Heart right ventricle (tissue), 16 donors: ENCODE results near the gene GJC3. TPM values are rescaled to one million over a fixed set of nuclear protein-coding genes. Genes with fewer than 3 reads are reported as not detected.

Source experiments
- ATAC-seq, 8 donors: fragments of 200-7000 bp; cut with Tn5 transposase; one replicate each; pipeline ENCODE4 v1.9.1; 2020; ENCODE audit warnings: mild to moderate bottlenecking in 8 of 8, moderate library complexity in 8 of 8, moderate number of reproducible peaks in 1 of 8
- DNase-seq, 2 donors: peaks; one replicate each; pipeline ENCODE4 v3.0.0-alpha.2; 2020
- H3K27ac ChIP-seq, 10 donors: fragments of 200-600 bp; sonication (generic) in 2 of 10; one replicate each; pipeline versions ENCODE4 v1.5.0 to v1.8.0; 2020 to 2022; ENCODE audit warnings: mild to moderate bottlenecking in 3 of 10
- H3K27me3 ChIP-seq, 7 donors: fragments of 200-600 bp; one replicate each; pipeline ENCODE4 v1.8.0; 2021 to 2022; ENCODE audit warnings: mild to moderate bottlenecking in 2 of 7
- H3K36me3 ChIP-seq, 9 donors: fragments of 200-600 bp; sonication (generic) in 1 of 9; one replicate each; pipeline versions ENCODE4 v1.5.0 to v1.8.0; 2020 to 2022; ENCODE audit warnings: mild to moderate bottlenecking in 2 of 9
- H3K4me1 ChIP-seq, 9 donors: fragments of 200-600 bp; sonication (generic) in 1 of 9; one replicate each; pipeline versions ENCODE4 v1.5.0 to v1.8.0; 2020 to 2022; ENCODE audit warnings: mild to moderate bottlenecking in 4 of 9
- H3K4me3 ChIP-seq, 10 donors: fragments of 200-600 bp; sonication (generic) in 2 of 10; one replicate each; pipeline versions ENCODE4 v1.5.0 to v1.8.0; 2020 to 2022; ENCODE audit warnings: mild to moderate bottlenecking in 7 of 10, moderate library complexity in 2 of 10
- H3K9me3 ChIP-seq, 11 donors: fragments of 200-600 bp in 10 of 11; sonication (generic) in 2 of 11; one replicate each; pipeline versions ENCODE4 v1.5.0 to v1.8.0; 2013 to 2022; ENCODE audit warnings: mild to moderate bottlenecking in 2 of 11, control low read depth in 1 of 11, moderate library complexity in 1 of 11
- WGBS, 2 donors: extraction: QIAGEN DNeasy Blood & Tissue Kit; methylation state at CpG; one replicate each; pipeline ENCODE4 v1.1.7; 2013; ENCODE audit warnings: inconsistent platforms in 1 of 2; 5-methylcytosine and 5-hydroxymethylcytosine counted together
- intact Hi-C, 10 donors: fragments of 100-400 bp; cut with DNase I; formaldehyde crosslinking; loops; one replicate each; pipeline versions ENCODE4 v1.11.1 to v1.14.2; 2022
- polyA plus RNA-seq, 2 donors: library from polyadenylated mRNA; stranded (reverse); fragments of 200-250 nt; gene quantifications; one replicate each; pipeline ENCODE4 v1.2.3, GENCODE V29; 2013
- total RNA-seq, 10 donors: library from RNA; stranded (reverse); fragmentation: NEBNext Ultra II Directional in 3 of 10; extraction: Animal tissue kit (Norgen Biotek cat#: 25700) in 3 of 10; gene quantifications; one replicate each; pipeline versions ENCODE4 v1.2.1 to v1.2.4, GENCODE V29; 2021 to 2023
- TF ChIP-seq, protein P1 (sequence below), 9 donors: fragments of 200-600 bp; sonication (generic) in 2 of 9; IDR thresholded peaks; one replicate each; pipeline versions ENCODE4 v1.5.0 to v1.8.0; 2021 to 2022; ENCODE audit warnings: antibody characterized with exemption in 9 of 9, mild to moderate bottlenecking in 5 of 9, moderate library complexity in 1 of 9
- donor health status: Arrhythmogenic right ventricular cardiomyopathy.
- donor health status: ischemic (EF 13 %, LVEDD 7.1; RV severe dilation, severe dysfunction).
- donor health status: healthy with polysubstance abuse.
- donor health status: DM: no; HTN: yes; CAD: no.
- donor health status: DM: no; HTN: no; CAD: no.
- donor health status: ischemic (EF 25% LVEDD 6.9; RV normal size, moderate dysfunction).
- donor health status: ischemic (EF 25% LVEDD 5.7; RV mildly dilated, moderate dysfunction).
- donor health status: healthy.
- donor health status: DM: yes; HTN: yes; CAD: no.
- donor health status: Ischemic cardiomyopathy.
- donor health status: ischemic (EF 35%, LVEDD 5.7; RV mildly dilated, moderate dysfunction).
- donor health status: nonischemic (EF 11% LVEDD 7.7; RV severe dilation, severe dysfunction).
- donor health status: DM: yes; HTN: yes; CAD: no.
- donor health status: PGD.
- donor health status: ischemic (EF 29% LVEDD 5.4; RV normal size, mild dysfunction).
- donor health status: nonischemic (EF 23%, LVEDD 6.1; RV moderate dilation, normal function).

The GJC3 gene
- total and polyA plus RNA-seq, 12 donors = 0.29 to 0.44 TPM; not detected in 10

DNA sequence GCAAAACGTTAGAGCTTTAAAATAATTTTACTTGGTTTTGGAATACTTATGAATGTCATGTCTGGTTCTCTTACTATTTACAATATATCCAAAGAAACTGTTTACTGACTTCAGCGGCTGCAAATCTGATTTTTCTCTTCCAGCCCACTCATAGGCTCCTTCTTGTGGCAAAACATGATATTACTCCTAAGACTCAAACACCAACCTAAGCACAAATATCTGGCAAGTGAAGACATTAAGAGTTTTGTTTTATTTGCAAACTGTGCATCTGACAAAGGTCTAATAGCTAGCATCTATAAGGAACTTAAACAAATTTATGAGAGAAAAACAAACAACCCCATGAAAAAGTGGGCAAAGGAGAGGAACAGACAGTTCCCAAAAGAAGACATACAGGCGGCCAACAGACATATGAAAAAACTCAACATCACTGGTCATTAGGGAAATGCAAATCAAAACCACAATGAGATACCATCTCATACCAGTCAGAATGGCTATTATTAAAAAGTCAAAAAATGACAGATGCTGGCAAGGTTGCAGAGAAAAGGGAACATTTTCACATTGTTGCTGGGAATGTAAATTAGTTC lies 20.3 kb upstream of the GJC3 start:
- DNase-seq (no peak), ATAC-seq (no peak)
- Histone ChIP-seq H3K4me3 (no peak overlapping the region), H3K36me3 (no peaks in the 10 kb centered on the region), H3K27me3 (peaks cover 0 to 12% (median 4%) of the 10 kb centered on the region in 7 donors), H3K27ac (no peak overlapping the region), H3K9me3 (peaks cover 0 to 9% (median 0%) of the 10 kb centered on the region in 11 donors), H3K4me1 (peaks cover 0 to 9% (median 0%) of the 10 kb centered on the region in 9 donors)
- intact Hi-C loops = loop anchor here in 1 of 10 donors (5.0 kb wide), 1 partner anchor 37 kb away; no protein-coding TSS in a partner anchor
- WGBS, 2 donors = 52 to 58% methylated on average over 3 of the region's 3 CpGs
- TF ChIP-seq, protein P1, sequence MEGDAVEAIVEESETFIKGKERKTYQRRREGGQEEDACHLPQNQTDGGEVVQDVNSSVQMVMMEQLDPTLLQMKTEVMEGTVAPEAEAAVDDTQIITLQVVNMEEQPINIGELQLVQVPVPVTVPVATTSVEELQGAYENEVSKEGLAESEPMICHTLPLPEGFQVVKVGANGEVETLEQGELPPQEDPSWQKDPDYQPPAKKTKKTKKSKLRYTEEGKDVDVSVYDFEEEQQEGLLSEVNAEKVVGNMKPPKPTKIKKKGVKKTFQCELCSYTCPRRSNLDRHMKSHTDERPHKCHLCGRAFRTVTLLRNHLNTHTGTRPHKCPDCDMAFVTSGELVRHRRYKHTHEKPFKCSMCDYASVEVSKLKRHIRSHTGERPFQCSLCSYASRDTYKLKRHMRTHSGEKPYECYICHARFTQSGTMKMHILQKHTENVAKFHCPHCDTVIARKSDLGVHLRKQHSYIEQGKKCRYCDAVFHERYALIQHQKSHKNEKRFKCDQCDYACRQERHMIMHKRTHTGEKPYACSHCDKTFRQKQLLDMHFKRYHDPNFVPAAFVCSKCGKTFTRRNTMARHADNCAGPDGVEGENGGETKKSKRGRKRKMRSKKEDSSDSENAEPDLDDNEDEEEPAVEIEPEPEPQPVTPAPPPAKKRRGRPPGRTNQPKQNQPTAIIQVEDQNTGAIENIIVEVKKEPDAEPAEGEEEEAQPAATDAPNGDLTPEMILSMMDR (IDR thresholded peaks at IDR 0.05) = peak in 8 of 9 donors; percentile 17 to 61 (median 45)

DNA sequence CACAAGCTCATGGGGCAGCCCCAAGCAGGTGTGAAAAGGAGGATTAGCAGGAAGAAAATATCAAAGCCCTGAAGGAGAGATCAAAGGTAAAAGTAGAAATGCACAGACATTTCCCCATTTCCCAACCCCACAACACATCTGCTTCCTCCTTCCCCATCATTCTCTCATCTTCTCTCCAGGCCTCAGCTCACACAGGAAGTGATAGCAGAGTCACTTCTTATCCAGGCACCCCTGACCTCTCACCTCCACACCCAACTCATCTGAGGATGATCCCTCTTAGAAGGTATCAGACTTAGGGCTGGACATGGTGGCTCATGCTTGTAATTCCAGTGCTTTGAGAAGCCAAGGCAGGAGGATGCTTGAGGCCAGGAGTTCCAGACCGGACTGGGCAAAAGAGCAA lies 18.2 kb upstream of the GJC3 start:
- ATAC-seq (no peak), DNase-seq (no peak)
- intact Hi-C loops = loop anchor here in 1 of 10 donors (5.0 kb wide), 1 partner anchor 35 kb away; no protein-coding TSS in a partner anchor
- peaks cover 0 to 9% (median 0%) of the 10 kb centered on the region in 11 donors for H3K9me3 ChIP-seq
- TF ChIP-seq, protein P1 (IDR thresholded peaks at IDR 0.05) = no peak
- H3K4me1 ChIP-seq = no peaks in the 10 kb centered on the region
- 83 to 85% methylated on average over 1 of the region's 1 CpG for whole genome bisulfite sequencing, 2 donors
- no peak overlapping the region for H3K27ac ChIP-seq
- no peaks in the 10 kb centered on the region for H3K36me3 ChIP-seq
- no peak overlapping the region for H3K4me3 ChIP-seq
- peaks cover 0 to 22% (median 4%) of the 10 kb centered on the region in 7 donors for H3K27me3 ChIP-seq

DNA sequence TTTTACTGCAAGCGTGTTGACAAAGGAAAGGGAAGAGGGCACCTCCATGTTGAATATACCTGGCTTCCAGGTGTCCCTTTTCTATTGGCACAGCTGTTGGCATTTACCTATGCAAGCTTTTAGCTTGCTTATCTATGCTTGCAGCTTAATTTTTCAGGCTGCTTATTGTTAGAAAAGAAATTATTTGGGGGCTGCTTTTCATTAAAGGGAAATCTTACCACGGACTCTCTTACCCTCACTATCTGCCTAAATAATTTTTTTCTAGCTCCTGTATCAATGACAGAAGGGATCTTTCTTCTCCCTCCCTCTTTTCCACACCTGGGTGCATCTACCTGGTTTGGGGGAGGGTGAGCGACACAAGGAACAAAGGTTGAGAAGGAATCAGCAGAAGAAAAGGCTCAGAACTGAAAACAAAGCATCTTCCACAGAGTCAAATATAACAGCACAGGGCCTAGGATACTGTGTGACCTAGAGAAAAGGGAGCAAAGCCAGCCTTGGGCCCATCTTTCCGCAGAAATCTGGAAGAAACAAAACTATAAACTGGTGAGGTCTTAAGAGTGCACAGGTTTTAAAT lies 15.2 kb upstream of the GJC3 start:
- no peak for DNase-seq

More for the DNA sequence above, 15.2 kb upstream of the GJC3 start:
- Histone ChIP-seq H3K27ac (no peak overlapping the region), H3K36me3 (no peaks in the 10 kb centered on the region), H3K9me3 (no peaks in the 10 kb centered on the region), H3K27me3 (peaks cover 0 to 37% (median 11%) of the 10 kb centered on the region in 7 donors), H3K4me3 (no peak overlapping the region), H3K4me1 (no peaks in the 10 kb centered on the region)
- ATAC-seq = no peak
- intact Hi-C loops = loop anchor here in 1 of 10 donors (5.0 kb wide), 1 partner anchor 32 kb away; no protein-coding TSS in a partner anchor
- TF ChIP-seq, protein P1 (IDR thresholded peaks at IDR 0.05) = no peak
- 47 to 55% methylated on average over 4 of the region's 4 CpGs for WGBS, 2 donors
